Liver (tissue), 3 donors: ENCODE data around the gene ADIG.

Experiments used
- TAF1 ChIP-seq: conservative IDR thresholded peaks from 2 replicates; pipeline ENCODE4 v1.6.1; 2016; ENCODE audit warnings: antibody characterized with exemption, mild to moderate bottlenecking
- TF ChIP-seq, protein P1 (sequence below): fragments of 150-350 bp; IDR thresholded peaks from 2 replicates; pipeline ENCODE4 v1.5.1; 2017; ENCODE audit warnings: improper control_type of control experiment, low read depth, low read length; ENCODE audit not compliant: missing input control
- donor health status: healthy.
- donor health status: healthy.

DNA sequence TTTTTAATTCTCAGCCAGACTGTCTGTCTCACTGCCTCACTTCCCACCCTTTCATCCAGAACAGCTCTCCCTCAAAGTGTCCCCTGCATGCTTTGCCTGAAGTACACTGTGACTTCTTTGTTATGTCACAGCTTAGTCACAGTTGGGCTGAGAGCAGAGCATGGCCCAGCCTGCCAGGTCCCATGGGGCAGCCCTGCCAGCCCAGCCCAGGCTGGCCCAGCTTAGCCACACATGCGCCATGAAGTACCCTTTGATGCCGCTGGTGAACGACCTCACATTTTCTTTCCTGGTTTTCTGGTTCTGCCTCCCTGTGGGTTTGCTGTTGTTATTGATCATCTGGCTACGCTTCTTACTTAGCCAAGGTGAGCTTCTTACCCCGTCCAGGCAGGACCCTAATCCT lies at the start of gene ADIG:
- TF ChIP-seq, protein P1, sequence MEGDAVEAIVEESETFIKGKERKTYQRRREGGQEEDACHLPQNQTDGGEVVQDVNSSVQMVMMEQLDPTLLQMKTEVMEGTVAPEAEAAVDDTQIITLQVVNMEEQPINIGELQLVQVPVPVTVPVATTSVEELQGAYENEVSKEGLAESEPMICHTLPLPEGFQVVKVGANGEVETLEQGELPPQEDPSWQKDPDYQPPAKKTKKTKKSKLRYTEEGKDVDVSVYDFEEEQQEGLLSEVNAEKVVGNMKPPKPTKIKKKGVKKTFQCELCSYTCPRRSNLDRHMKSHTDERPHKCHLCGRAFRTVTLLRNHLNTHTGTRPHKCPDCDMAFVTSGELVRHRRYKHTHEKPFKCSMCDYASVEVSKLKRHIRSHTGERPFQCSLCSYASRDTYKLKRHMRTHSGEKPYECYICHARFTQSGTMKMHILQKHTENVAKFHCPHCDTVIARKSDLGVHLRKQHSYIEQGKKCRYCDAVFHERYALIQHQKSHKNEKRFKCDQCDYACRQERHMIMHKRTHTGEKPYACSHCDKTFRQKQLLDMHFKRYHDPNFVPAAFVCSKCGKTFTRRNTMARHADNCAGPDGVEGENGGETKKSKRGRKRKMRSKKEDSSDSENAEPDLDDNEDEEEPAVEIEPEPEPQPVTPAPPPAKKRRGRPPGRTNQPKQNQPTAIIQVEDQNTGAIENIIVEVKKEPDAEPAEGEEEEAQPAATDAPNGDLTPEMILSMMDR: no peak
- no peak for TF ChIP-seq TAF1
